ENCODE measurements around the gene GLB1L3. TPM values are rescaled to one million over a fixed set of nuclear protein-coding genes. Genes with fewer than 3 reads are reported as not detected.

The GLB1L3 gene
- total RNA-seq, 2 donors from 2014 or later, result 2.3 to 7.1 TPM

DNA sequence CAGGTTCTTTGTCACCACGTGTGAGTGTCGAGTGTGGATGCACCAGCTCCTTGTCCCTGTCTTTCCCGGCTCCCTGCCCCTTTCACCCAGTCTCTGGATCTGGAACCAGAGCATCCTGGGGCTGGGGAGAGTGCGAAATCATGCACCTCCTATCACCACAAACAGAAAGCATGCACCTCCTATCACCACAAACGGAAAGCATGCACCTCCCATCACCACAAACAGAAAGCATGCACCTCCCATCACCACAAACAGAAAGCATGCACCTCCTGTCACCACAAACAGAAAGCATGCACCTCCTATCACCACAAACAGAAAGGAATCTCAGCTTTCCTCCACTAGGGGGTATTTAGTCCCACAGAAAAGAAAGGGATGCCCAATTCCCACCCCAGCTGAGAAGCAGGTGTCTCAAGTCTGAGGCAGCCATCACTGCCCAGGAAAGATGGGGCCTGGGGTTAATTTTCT, 5.9 kb upstream of the GLB1L3 start:
- no peaks in the 10 kb centered on the region for H3K9me3 Mint-ChIP-seq
- H3K36me3 Mint-ChIP-seq (ENCODE audit: low read depth), result no peaks in the 10 kb centered on the region
- no peaks in the 10 kb centered on the region for H3K36me3 ChIP-seq (ENCODE audit: control insufficient read depth, insufficient read depth, low read length)
- DNase-seq, result peak; percentile 55
- H3K4me3 Mint-ChIP-seq, result no peak overlapping the region
- H3K4me3 ChIP-seq (ENCODE audit: low read length), result no peak overlapping the region
- H3K4me1 ChIP-seq (ENCODE audit: control insufficient read depth, insufficient read depth, low read length), result no peaks in the 10 kb centered on the region
- H3K9ac ChIP-seq (ENCODE audit: extremely low read depth, low read length, poor library complexity, severe bottlenecking), result no peak overlapping the region
- peaks cover 16% of the 10 kb centered on the region for H3K4me1 Mint-ChIP-seq
- no peaks in the 10 kb centered on the region for H3K9me3 ChIP-seq (ENCODE audit: control insufficient read depth, low read length)
- H3K27ac Mint-ChIP-seq, result no peak overlapping the region
- H3K27ac ChIP-seq (ENCODE audit: low read depth, low read length), result no peak overlapping the region
- peaks cover 4% of the 10 kb centered on the region for H3K27me3 Mint-ChIP-seq (ENCODE audit: insufficient read depth)
- 68 to 83% methylated on average over 2 to 5 of the region's 5 CpGs for WGBS, 2 experiments (ENCODE audit: insufficient coverage in 1 of 2, insufficient read length in 1 of 2)
- H3K27me3 ChIP-seq (ENCODE audit: control insufficient read depth, insufficient read depth, low read length, poor library complexity, severe bottlenecking), result peaks cover 30% of the 10 kb centered on the region
- TF ChIP-seq CTCF (conservative IDR thresholded peaks at IDR 0.05), result peak; percentile 74

GRCh38 chr11:134271978-134272377, 4.2 kb upstream of the GLB1L3 start:
- H3K27me3 Mint-ChIP-seq (ENCODE audit: insufficient read depth), result peaks cover 12% of the 10 kb centered on the region

DNA sequence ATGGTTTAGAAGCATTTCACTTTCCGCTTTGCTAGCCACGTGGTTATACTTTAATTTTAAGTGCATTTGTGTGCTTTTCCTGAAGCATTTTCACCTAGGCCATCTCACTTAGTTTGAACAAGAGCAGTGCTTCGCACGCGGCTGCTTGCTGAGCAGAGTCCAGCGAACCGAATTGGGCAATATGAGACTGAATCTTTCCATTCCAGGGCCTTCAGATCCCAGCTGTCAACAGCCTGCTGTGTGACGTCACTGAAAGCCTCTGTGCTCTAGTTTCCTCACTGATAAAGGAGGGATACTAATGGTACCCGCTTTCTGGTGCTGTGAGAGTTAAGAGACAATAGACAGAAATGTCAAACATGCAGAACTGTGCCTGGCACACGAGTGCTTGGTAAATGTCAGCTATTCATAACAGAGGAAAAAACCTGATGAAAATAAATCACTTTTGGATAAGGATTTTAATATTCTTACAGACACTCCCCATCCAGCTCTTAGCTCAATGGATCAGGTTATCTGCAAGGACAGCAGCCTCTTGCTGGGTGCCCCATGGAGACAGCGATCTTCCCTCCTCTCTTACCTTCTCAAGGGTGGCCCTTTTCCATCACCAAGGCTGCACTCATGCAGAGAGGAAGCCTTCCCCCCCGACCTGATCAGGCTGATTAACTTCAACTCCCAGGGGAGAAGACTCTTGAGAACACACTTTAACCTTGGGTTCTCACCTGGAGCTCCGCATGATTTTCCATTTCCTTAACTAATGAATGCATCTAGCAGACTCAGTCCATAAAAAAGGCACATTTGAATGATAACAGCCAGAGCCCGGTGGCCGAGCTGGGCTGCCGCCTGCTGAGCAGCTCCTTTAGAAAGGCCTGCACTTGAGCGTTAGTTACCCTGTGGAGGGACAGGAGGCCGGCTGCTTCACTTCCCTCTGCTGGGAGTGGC, 3.5 kb upstream of the GLB1L3 start:
- H3K27ac Mint-ChIP-seq, result no peak overlapping the region
- peaks cover 17% of the 10 kb centered on the region for H3K27me3 Mint-ChIP-seq (ENCODE audit: insufficient read depth)
- H3K4me3 ChIP-seq (ENCODE audit: low read length), result no peak overlapping the region
- peak; percentile 83 for DNase-seq
- H3K9ac ChIP-seq (ENCODE audit: extremely low read depth, low read length, poor library complexity, severe bottlenecking), result no peak overlapping the region
- 36 to 38% methylated on average over 13 to 18 of the region's 18 CpGs for WGBS, 2 experiments (ENCODE audit: insufficient coverage in 1 of 2, insufficient read length in 1 of 2)
- H3K9me3 ChIP-seq (ENCODE audit: control insufficient read depth, low read length), result no peaks in the 10 kb centered on the region
- H3K36me3 ChIP-seq (ENCODE audit: control insufficient read depth, insufficient read depth, low read length), result no peaks in the 10 kb centered on the region
- H3K27me3 ChIP-seq (ENCODE audit: control insufficient read depth, insufficient read depth, low read length, poor library complexity, severe bottlenecking), result peaks cover 54% of the 10 kb centered on the region
- peaks cover 21% of the 10 kb centered on the region for H3K4me1 Mint-ChIP-seq
- H3K4me1 ChIP-seq (ENCODE audit: control insufficient read depth, insufficient read depth, low read length), result no peaks in the 10 kb centered on the region
- peak overlapping the region; percentile 84 for H3K4me3 Mint-ChIP-seq
- no peak for TF ChIP-seq CTCF (conservative IDR thresholded peaks at IDR 0.05)
- H3K36me3 Mint-ChIP-seq (ENCODE audit: low read depth), result no peaks in the 10 kb centered on the region
- no peaks in the 10 kb centered on the region for H3K9me3 Mint-ChIP-seq
- no peak overlapping the region for H3K27ac ChIP-seq (ENCODE audit: low read depth, low read length)

More at GRCh38 chr11:134271978-134272377, 4.2 kb upstream of the GLB1L3 start:
- Histone ChIP-seq H3K4me1 (ENCODE audit: control insufficient read depth, insufficient read depth, low read length) (no peaks in the 10 kb centered on the region), H3K4me3 (ENCODE audit: low read length) (no peak overlapping the region), H3K36me3 (ENCODE audit: control insufficient read depth, insufficient read depth, low read length) (no peaks in the 10 kb centered on the region), H3K9ac (ENCODE audit: extremely low read depth, low read length, poor library complexity, severe bottlenecking) (no peak overlapping the region), H3K9me3 (ENCODE audit: control insufficient read depth, low read length) (no peaks in the 10 kb centered on the region), H3K27ac (ENCODE audit: low read depth, low read length) (no peak overlapping the region), H3K27me3 (ENCODE audit: control insufficient read depth, insufficient read depth, low read length, poor library complexity, severe bottlenecking) (peaks cover 47% of the 10 kb centered on the region)
- peaks cover 18% of the 10 kb centered on the region for H3K4me1 Mint-ChIP-seq
- WGBS, 2 experiments (ENCODE audit: insufficient coverage in 1 of 2, insufficient read length in 1 of 2), result 93 to 100% methylated on average over 4 of the region's 4 CpGs
- no peak overlapping the region for H3K4me3 Mint-ChIP-seq
- TF ChIP-seq CTCF (conservative IDR thresholded peaks at IDR 0.05), result no peak
- peak; percentile 9 for DNase-seq
- H3K9me3 Mint-ChIP-seq, result no peaks in the 10 kb centered on the region
- no peak overlapping the region for H3K27ac Mint-ChIP-seq
- H3K36me3 Mint-ChIP-seq (ENCODE audit: low read depth), result no peaks in the 10 kb centered on the region

All from endodermal cell (in vitro differentiated cells).